ENCODE measurements around the gene OR2J1.
"Not testable (repeated sequence)": the region's sequence is repeated elsewhere in the genome, so short reads cannot be mapped to it uniquely, and the experiment has no call there.

DNA sequence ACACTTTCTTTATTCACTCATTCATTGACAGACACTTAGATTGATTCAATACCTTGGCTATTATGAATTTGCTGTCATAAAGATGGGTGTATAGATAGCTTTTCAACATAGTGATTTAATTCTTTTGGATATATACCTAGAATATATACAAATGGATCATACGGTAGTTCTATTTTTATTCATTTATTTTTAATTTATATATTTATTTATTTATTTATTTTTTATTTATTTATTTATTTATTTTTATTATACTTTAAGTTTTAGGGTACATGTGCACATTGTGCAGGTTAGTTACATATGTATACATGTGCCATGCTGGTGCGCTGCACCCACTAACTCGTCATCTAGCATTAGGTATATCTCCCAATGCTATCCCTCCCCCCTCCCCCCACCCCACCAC lies 15.7 kb downstream of the OR2J1 start:
- not testable (repeated sequence) for TF ChIP-seq HCFC1 (IDR thresholded peaks at IDR 0.05; ENCODE audit: low read depth, low read length); TCF7L2 (IDR thresholded peaks at IDR 0.05; ENCODE audit: low read depth, low read length); RAD21 (CRISPR knock-in tag; conservative IDR thresholded peaks at IDR 0.05 in 1 of 2, IDR thresholded peaks at IDR 0.05 in 1 of 2); LCOR (CRISPR knock-in tag; IDR thresholded peaks at IDR 0.05); EHMT2 (IDR thresholded peaks at IDR 0.05); BACH1 (tag; IDR thresholded peaks at IDR 0.05); SIX5 (IDR thresholded peaks at IDR 0.05; ENCODE audit: borderline replicate concordance in 1 of 2, insufficient read depth in 1 of 2, low read depth in 1 of 2, low read length in 2 of 2)
- TF ChIP-seq, protein P1, sequence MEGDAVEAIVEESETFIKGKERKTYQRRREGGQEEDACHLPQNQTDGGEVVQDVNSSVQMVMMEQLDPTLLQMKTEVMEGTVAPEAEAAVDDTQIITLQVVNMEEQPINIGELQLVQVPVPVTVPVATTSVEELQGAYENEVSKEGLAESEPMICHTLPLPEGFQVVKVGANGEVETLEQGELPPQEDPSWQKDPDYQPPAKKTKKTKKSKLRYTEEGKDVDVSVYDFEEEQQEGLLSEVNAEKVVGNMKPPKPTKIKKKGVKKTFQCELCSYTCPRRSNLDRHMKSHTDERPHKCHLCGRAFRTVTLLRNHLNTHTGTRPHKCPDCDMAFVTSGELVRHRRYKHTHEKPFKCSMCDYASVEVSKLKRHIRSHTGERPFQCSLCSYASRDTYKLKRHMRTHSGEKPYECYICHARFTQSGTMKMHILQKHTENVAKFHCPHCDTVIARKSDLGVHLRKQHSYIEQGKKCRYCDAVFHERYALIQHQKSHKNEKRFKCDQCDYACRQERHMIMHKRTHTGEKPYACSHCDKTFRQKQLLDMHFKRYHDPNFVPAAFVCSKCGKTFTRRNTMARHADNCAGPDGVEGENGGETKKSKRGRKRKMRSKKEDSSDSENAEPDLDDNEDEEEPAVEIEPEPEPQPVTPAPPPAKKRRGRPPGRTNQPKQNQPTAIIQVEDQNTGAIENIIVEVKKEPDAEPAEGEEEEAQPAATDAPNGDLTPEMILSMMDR (IDR thresholded peaks at IDR 0.05 in 2 of 3, conservative IDR thresholded peaks at IDR 0.05 in 1 of 3; ENCODE audit: insufficient read depth in 2 of 3, low read depth in 1 of 3, low read length in 3 of 3): not testable (repeated sequence)
- TF ChIP-seq, protein P2, sequence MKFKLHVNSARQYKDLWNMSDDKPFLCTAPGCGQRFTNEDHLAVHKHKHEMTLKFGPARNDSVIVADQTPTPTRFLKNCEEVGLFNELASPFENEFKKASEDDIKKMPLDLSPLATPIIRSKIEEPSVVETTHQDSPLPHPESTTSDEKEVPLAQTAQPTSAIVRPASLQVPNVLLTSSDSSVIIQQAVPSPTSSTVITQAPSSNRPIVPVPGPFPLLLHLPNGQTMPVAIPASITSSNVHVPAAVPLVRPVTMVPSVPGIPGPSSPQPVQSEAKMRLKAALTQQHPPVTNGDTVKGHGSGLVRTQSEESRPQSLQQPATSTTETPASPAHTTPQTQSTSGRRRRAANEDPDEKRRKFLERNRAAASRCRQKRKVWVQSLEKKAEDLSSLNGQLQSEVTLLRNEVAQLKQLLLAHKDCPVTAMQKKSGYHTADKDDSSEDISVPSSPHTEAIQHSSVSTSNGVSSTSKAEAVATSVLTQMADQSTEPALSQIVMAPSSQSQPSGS (CRISPR knock-in tag; IDR thresholded peaks at IDR 0.05): not testable (repeated sequence)

All from K562 (cell line).